ENCODE data around the gene CHPF2.

DNA sequence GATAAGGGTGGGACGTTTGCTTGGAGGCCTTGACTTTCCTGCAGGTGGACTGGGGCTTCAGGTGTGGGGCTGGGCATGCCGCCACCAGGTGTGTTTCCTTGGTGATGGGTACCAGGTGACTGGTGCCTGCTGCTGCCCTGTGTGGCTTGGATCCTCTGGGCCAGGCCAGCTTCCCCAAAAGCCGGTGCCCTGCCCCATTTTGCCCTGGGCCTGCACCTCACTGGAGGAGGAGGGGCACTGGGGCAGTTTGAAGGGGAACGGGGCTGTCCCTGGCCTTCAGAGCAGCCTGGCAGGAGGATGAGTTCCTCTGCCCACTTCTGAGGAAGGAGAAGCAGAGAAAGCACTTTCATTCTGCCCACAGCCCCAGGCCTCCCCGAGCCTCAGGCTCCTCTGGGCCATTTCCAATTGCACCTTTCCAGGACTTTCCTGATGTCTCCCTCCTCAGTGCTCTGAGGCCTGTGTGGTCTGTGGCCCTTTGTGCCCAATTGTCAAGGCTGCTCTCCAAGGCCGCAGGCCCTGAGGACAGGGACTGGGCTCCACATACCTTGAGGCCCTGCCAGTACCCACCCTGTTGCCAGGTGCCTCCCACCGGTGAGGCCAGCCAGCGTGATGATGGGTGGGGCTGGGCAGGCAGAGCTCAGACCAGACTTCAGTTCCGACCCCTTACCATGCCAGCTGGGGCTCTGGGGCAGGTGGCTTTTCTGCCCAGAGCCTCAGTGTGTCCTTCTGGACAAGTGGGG lies 41.5 kb downstream of the CHPF2 start:
- TF ChIP-seq ZNF124 (CRISPR knock-in tag; IDR thresholded peaks at IDR 0.05) (no peak), ZNF160 (CRISPR knock-in tag; IDR thresholded peaks at IDR 0.05) (no peak), ZNF713 (CRISPR knock-in tag; IDR thresholded peaks at IDR 0.05) (no peak), ZNF549 (CRISPR knock-in tag; IDR thresholded peaks at IDR 0.05) (no peak), RNF2 (conservative IDR thresholded peaks at IDR 0.05; ENCODE audit: low read depth) (no peak), CHD4 (IDR thresholded peaks at IDR 0.05; ENCODE audit: borderline replicate concordance, low read length) (no peak), JUN (CRISPR knock-in tag; IDR thresholded peaks at IDR 0.05) (no peak)
- TF ChIP-seq, protein P1, sequence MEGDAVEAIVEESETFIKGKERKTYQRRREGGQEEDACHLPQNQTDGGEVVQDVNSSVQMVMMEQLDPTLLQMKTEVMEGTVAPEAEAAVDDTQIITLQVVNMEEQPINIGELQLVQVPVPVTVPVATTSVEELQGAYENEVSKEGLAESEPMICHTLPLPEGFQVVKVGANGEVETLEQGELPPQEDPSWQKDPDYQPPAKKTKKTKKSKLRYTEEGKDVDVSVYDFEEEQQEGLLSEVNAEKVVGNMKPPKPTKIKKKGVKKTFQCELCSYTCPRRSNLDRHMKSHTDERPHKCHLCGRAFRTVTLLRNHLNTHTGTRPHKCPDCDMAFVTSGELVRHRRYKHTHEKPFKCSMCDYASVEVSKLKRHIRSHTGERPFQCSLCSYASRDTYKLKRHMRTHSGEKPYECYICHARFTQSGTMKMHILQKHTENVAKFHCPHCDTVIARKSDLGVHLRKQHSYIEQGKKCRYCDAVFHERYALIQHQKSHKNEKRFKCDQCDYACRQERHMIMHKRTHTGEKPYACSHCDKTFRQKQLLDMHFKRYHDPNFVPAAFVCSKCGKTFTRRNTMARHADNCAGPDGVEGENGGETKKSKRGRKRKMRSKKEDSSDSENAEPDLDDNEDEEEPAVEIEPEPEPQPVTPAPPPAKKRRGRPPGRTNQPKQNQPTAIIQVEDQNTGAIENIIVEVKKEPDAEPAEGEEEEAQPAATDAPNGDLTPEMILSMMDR (CRISPR knock-in tag; IDR thresholded peaks at IDR 0.05) = no peak

Measured in HepG2 (cell line).